ENCODE results near the gene CCDC51.

The CCDC51 gene

DNA sequence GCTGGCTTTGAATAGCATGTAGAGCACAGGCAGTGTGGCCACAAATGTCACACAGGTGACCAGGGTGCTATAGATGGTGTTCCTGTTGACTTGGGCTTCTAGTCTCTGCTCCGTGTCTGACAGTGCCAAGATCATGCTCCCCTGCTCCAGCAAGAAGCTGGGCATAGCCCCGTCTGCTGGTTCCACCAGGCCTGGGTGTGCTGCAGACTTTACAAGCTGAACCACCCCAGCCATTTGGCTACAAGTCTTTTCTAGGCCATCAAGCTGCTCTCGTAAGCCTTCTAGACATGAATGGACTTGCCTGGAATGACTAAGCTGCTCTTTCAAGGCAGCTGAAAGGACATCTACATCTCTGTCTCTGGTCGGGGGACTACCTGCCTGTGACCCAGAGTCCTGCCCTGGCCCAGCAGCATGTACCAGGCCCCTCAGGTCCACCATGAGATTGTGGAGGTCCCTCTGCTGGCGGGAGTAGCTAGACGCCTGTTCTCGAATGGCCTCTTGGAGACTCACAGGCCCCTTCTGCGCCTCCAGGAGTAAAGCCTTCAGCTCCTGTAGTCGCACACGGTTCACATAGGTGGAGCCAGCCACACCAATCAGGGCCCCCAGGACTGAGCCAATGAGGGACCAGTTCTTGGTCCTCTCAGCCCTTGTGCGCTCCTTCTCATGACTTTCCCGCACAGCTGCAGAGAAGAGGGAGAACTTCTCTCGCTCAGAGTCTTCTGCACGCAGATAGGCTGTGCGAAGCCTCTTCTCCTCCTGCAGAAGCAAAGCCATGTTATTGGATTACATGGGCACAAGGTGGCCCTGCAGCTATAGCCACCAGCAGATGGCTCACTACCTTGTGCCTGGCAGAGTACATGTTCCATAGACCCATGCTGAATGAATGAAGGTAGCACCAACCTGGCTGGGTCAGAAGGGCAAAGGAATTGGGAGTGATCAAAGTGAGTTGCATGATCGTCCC lies 7.2 kb downstream of the CCDC51 start:
- DNase-seq, result no peak

DNA sequence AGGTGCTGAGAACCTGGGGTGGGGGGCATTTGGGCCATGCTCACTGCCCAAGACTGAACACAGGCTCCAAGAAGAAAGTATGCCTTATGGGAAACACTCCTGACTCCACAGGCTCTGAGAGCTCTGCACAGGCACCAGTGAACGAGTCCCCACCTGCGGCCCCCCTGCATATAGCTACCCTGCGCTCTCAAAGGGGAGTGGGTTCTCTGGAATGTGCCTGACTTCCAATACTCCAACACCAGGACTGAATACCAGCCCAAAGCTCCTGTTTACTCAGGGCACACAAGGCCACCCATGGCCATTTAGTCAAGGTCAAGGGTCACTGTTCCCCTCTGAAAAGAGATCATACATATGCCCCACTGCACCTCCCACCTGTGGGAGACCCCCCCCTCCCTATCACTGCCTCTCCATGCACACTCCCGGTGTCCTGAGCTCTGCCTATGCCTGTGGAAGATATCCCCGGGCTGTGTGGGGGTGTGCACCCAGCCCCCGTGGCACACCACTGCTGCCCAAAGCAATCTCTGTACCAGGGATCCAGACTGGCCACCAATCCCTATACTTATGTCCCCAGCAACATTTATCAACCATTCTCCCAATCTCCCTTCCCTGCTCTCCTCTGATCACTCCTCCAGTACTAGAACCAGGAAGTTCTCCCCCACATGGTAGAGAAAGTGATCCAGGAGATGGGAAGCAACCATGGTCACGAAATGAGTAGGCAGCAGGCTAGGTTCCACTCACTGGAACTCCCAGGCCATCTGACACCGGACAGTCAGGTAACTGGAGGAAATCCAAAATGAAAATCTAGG lies 8.5 kb downstream of the CCDC51 start:
- DNase-seq, result no peak

DNA sequence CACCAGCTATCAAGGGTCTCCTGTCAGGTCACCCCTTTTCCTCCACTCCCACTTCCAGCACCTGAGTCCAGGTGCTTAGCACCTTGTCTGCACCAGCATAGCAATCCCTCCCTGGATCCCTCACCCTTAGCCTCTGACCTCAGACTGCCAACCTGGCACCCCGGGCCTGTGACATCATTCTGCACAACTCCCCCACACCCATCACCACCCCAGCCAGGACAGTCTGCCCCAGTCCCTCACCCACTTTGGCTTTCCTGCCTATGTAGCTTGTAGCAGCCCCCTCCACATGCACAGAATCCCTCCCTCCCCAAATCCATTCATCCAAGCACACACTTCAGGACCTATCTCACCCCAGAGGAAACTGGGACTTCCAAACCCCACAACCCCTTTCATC lies 9.2 kb downstream of the CCDC51 start:
- DNase-seq, result no peak

GRCh38 chr3:48429960-48430707 lies 9.8 kb downstream of the CCDC51 start, which contains the start of gene PLXNB1:
PLXNB1 (minus strand) TSS chr3:48430086; CDS start chr3:48424611, 5,475 bp downstream.
- peak; percentile 31 for DNase-seq

DNA sequence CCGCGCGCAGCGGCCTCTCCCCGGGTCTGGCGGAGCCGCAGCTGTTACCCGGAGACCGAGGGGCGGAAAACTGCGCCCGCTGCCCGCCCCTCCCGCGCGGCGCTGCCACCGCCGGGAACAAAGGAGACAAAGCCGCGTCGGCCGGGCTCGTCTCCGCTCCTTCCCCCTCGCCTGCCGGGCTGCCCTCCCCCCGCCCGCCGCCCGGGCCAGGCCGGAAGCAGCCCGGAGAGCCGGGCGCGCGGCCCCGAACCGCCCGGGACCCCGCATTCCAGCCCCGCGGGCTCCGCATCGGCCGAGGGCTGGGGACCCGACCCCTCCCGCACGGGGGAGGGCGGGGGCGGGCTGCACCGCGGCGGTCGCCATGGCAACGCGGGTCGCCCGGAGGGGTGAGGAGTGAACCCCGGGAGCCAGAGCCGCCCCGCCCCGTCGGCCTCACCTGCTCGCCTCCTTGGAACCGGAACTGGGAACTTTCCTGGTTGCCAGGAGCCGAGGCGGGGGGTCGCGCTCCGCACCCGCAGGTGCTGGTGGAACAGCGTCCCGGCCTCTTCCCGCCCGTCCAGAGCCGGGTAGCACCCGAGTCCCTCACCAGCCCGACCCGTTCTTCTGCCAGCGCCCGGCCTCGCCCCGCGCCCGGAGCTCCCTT lies 10.5 kb downstream of the CCDC51 start:
- DNase-seq, result no peak

- peak; percentile 79 for DNase-seq
These were observed 11.2 kb downstream of the CCDC51 start for GRCh38 chr3:48428572-48429316.

DNA sequence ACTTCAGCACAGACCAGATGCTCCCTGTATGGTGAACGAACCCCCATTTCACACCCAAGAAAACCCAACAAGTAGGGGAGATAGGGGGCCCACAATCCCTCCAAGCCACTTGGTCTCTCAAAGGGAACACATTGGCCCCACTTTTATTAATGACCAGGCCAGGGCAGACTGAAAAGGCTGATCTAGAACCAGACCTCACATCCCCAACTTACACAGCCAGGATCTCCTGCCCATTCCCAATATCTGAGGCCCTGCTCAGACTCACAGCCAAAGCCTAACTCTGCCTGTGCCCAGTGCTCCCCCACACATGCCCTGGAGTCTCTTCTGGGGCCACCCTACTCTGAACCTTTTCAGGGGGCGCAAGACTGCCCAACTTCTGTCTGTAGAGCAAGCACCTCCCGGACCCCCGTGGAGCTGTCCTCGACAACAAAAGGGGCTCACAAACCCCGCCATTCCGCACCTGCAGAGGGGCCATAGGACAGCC lies 11.8 kb downstream of the CCDC51 start:
- no peak for DNase-seq

GRCh38 chr3:48427630-48427962 lies 12.3 kb downstream of the CCDC51 start:
- DNase-seq, result peak; percentile 64

- peak; percentile 42 for DNase-seq
These were observed 12.8 kb downstream of the CCDC51 start for GRCh38 chr3:48426944-48427629.

GRCh38 chr3:48426401-48426909 lies 13.5 kb downstream of the CCDC51 start:
- DNase-seq, result no peak

- peak; percentile 21 for DNase-seq
These were observed 14.6 kb downstream of the CCDC51 start for GRCh38 chr3:48425281-48425812.

- DNase-seq, result no peak
These were observed 15.8 kb downstream of the CCDC51 start for GRCh38 chr3:48423883-48424695.

GRCh38 chr3:48423241-48423882 lies 16.6 kb downstream of the CCDC51 start:
- no peak for DNase-seq

DNA sequence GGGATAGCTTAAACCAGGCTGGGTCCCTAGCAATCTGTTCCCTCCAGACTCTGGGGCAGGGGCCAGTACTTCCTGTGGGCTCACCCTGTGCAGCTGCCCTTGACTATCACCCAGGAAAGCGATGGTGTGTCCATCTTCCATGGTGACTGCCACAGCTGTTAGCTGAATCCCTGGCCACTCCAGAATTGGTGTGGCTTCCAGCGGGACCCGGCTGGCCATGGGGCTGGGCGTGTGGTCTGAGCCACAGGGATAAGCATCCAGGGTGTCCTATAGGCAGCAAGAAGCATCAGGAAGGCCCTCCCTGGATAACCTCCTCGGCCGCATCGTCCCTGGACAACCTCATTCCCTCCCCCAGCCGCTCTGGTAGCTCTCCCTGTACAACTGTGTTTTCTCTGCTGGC lies 17.2 kb downstream of the CCDC51 start:
- DNase-seq, result no peak

- no peak for DNase-seq
These were observed 17.6 kb downstream of the CCDC51 start for GRCh38 chr3:48422272-48422671.

- no peak for DNase-seq
These were observed 19.4 kb downstream of the CCDC51 start for GRCh38 chr3:48420561-48420960.

DNA sequence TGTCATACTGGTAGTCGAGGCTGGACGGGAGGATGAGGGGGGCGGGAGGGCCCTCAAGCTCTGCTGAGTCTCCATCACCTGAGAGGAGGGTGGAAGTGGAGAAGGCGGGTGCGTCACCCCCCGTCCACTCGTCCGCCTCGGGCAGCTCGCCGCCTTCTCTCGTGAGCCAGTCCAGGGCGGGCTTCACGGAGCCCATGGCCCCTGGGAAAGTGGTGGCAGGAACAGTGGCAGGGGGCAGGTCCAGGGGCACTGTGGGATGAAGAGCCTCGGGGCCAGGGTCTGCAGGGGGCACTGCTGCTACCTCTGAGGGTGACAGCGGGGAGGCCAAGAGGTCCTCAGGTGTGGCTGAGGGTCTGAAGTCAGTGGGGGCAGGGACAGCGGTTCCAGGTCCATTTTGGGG lies 20.3 kb downstream of the CCDC51 start:
- DNase-seq, result no peak

GRCh38 chr3:48419149-48419548 lies 20.8 kb downstream of the CCDC51 start:
- no peak for DNase-seq

DNA sequence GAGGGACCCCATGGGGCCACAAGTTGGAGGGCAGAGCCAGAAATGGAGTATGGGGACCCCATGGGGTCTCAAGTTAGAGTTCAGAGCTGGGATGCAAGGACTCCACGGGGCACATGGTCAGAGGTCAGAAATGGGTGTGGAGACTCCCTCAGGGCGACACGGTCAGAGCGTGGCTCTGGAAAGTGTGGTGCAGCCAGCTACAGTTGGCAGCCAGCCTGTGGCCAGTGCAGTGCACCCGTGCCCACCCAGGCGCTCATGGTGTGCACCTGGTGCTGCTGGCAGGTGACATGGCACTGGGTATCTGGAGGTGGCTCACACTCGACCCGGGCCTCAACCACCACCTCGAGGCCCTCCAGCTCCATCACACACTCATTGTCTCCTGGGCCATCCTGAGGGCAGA lies 21.3 kb downstream of the CCDC51 start:
- DNase-seq, result no peak
